Stimulated activated CD4-positive, alpha-beta T cell treated with anti-CD3 and anti-CD28 coated beads, Interleukin-12 subunit alpha, Interleukin-12 subunit beta, amount 100 ng/mL, for 4 hours (primary cell): ENCODE measurements around the gene BTAF1.
"Not testable (repeated sequence)": the region's sequence is repeated elsewhere in the genome, so short reads cannot be mapped to it uniquely, and the experiment has no call there.

Experiments
- DNase-seq: peaks from one replicate; pipeline ENCODE4 v3.0.0-alpha.2; 2020

Gene BTAF1

DNA sequence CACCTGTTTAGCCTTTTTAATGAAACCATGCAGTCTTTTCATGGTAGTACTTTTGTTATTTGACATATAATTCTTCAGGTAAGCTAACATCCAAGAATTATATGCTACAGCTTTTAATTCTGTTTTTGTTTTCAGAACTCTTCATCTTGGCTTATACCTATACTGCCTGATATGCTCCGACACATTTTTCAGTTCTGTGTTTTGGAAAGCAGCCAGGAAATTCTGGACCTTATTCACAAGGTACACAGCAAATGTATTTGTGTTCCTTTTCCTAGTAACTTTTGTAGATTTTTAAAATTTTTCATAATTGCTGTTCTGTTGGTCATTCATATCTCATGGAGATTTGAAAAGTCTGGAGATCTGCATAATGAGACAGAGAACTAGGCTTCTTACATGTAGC, 56.7 kb downstream of the BTAF1 start:
- DNase-seq, result no peak

DNA sequence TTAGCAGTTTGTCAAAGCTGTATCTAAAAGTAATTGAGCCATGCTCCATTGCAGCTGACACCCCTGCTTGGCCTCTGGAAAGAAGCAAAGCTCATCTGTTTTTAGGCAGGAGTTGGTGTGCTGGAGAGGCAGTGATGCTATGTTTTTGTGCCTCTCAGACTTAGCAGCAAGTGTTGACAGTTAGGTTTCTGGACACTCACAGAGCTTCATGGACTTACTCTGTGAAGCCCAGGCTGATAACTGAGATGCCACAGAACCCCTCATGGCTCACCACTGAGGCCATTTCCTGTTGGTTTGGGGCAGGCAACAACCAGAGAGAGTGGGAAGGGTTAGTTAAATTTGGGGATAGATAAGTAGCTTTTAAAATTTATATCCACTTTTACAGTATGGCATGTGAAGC, 59.8 kb downstream of the BTAF1 start:
- no peak for DNase-seq

DNA sequence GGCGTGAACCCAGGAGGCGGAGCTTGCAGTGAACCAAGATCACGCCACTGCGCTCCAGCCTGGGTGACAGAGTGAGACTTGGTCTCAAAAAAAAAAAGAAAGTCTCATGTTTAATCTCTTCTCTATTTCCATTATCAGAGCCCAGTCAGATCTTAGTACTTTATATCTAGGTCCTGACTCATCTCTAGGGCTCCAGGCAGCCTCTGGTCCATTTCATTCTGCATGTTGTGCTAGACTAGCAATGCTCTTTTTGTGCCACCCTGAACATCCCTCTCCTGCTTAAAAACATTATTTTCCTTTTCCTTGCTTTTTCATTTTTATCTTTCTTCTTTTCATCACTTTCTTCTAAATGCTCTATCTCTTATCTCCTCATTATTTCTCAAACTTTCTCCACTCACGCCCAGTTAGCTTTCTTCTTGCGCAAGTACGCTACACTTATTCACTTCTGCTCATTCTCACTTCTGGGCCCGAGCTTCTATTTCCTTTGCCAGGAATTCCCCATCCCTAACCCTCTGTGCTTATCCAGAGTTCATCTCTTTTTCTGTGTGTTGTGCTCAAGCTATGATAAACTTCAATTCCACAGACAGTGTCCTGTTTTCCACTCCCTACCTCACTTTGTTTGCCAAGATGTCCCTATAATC, 63.9 kb downstream of the BTAF1 start:
- no peak for DNase-seq

DNA sequence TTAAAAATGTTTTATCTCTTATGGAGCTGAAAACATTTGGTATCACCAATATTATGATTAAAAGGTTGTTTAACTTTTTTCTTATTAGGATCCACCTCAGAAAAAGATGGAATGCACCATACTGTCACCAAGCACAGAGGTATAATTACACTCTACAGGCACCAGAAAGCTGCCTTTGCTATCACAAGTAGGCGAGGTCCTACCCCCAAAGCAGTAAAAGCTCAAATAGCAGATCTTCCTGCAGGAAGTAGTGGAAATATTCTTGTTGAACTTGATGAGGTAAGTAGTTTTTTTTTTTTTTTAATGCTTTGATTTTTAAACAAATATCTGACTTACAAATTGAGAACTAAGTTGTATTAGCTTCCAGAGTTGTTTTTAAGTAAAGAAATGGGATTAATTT, 68.5 kb downstream of the BTAF1 start:
- DNase-seq, result no peak

DNA sequence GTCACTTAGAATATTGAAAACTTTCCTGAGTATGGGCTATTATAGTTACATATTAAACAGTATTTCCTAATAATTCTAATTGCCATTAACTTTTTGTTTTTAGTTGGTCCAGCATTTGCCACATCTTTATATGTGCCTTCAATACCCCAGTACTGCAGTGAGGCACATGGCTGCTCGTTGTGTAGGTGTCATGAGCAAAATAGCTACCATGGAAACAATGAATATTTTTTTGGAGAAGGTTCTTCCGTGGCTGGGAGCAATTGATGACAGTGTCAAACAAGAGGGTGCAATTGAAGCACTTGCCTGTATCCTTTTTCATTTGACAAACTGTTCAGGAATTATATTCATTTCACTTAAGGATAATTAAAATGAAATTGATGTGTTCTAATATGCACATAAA, 72.7 kb downstream of the BTAF1 start:
- DNase-seq, result no peak

DNA sequence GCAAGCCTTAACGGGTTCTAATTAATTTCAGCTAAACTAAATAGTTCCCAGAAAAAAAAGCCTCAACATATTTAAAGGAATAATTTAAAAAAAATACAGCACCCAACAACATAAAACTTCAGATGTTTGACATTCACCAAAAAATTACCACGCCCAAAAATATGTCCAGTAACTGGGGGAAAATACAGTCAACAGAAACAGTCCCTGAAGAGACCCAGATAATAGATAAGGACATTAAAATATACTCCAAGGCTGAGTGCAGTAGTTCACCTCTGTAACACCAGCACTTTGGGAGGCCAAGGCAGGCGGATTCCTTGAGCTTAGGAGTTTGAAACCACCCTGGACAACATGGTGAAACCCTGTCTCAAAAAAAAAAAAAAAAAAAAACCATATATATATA, 78.0 kb downstream of the BTAF1 start:
- DNase-seq, result no peak

DNA sequence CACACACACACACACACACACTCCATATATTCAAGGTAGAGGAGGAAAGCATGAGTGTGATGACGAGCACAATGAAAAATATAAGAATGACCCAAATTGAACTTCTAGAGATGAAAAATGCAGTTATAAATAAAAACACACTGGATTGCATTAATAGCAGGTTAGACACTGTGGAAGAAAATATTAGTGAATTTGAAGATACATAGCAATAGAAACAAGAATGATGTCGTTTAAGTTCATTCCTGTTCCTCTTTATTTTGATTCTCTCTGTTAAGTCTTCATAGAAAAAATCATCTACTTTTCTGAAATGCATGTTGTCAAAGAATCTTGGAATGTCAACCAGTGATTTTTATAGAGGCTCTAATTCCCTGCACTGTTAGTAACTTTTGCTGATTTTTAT, 78.4 kb downstream of the BTAF1 start:
- no peak for DNase-seq

DNA sequence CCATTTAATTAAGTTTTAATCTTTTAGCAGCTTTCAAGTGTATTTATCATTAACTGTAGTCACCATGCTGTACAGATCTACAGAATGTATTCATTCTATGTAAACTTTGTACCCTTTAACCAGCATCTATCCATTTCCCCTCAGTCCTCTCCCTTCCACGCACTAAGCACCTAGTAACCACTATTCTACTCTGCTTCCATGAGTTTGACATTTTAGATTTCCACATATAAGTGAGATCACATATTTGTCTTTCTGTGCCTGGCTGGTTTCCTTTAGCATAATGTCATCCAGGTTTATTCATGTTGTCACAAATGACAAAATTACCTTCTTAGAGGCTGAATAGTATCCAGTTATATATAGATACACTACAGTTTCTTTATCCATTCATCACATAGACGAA, 79.7 kb downstream of the BTAF1 start:
- DNase-seq, result no peak

DNA sequence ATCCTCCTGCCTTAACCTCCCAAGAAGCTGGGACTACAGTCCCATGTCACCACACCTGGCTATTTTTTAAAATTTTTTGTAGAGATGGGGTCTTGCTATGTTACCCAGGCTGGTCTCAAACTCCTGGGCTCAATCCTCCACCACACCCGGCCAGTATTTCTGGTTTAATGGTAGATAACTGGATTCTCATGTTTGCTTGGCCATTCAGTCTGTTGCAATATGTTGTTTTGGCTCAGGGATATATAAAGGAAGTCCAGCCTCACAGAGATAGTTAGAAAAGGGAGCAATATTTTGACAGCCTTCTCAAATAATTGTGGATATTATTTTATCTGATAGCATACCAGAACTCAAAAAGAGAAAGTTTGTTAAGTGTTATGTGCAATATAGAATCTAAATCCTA, 82.4 kb downstream of the BTAF1 start:
- no peak for DNase-seq

DNA sequence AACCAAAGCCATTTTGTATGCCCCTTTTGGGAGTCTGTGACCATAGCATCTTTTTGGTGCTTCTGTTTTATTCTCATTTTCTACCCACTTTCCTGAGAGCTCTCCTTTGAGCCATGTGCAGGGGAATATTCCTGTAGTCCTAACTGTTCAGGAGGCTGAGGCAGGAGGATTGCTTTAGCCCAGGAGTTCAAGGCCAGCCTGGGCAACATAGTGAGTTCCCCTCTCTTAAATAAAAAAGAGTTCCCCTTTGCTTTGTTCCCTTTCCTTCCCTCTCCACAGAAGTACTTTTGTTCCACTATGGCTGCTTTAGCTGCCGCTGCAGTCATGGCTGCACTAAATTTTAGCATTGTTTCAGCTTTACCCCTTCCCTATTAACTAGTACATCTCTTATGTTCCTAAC, 85.9 kb downstream of the BTAF1 start:
- no peak for DNase-seq

DNA sequence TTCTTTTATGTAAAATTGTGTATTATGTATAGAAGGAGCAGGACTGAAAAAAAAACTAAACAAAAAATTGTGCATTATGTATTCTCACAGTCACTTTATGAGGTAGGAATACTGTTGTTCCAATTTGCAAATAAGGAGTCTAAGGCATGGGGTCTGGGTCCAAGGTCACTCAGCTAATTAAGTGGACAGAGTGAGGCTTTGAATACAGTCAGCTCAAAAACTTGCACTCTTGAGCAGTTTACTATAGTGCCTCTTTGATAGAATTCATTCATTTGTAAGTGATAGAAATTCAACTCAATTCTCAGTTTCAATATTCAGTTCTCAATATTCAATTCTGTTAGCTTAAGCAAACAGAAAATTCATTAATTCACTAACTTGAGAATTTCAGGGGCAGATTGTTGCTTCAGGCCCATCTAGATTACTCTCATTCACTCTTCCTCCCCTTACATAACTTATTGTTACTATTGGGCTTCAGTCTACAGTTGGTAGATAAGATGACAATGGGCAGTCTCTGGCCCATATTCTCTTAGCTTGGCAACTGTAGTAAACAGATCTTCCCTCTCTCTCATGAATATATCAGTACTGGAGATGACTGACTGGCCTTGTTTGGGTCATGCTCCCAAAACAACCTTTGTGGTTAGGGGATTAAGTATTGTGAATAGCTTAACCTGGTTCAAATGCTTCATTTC, 86.6 kb downstream of the BTAF1 start:
- DNase-seq, result no peak

DNA sequence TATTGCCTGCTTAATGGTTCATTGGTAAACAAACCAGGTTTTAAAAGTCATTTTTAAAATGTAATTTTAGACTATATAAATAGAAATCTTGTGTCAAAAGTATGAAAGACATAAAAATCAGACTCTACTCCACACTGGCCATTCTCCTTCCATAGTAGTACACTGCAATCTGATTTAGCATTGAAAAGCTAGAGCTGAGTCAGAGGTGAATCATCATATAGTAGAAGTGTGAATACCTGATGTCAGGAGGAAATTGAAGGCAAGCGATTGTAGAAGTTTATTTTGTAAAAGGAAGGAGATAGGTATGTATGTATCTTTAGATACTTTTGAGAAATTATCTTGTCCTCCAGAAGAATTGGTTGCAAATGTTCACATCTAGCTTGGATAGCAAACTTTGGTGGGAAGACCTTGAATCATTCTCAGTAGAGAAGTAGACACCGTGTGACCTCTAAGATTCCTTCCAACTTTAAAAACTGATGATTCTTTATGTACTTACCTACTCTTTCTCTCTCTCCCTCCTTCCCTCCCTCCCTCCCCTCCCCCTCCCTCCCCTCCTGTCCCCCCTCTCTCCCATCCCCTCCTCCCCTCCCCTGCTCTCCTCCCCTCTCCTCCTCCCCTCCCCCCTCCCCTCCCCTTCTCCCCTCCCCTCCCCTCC, 88.1 kb downstream of the BTAF1 start:
- DNase-seq, result no peak

DNA sequence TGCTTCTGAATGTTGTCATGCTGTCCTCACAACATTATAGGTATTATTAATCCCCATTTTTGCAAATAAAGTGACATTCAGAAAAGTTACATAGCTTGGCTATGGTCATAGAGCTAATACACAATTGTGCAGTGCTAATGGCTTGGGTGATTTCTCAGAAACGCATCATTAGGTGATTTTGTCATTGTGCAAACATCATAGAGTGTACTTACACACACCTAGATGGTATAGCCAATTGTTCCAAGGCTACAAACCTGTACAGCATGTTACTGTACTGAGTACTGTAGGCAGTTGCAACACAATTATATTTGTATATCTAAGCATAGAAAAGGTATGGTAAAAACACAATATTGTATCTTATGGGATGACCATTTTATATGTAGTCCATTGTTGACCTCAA, 91.0 kb downstream of the BTAF1 start:
- no peak for DNase-seq

DNA sequence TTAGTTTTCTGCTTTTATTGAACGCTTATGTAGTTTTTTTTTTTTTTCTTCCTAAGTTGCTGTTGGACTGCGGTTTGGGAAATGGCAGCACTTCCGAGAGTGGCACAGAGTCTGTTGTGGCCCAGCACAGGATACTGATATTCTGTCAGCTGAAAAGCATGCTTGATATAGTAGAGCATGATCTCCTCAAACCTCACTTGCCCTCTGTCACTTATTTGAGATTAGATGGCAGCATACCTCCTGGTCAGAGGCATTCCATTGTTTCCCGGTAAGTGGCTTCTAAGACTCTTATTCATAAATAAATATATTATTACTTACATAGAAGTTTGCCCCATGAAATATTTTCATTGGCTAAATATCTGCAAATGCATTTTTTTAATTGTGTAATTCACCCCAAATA, 101.1 kb downstream of the BTAF1 start:
- DNase-seq, result no peak

DNA sequence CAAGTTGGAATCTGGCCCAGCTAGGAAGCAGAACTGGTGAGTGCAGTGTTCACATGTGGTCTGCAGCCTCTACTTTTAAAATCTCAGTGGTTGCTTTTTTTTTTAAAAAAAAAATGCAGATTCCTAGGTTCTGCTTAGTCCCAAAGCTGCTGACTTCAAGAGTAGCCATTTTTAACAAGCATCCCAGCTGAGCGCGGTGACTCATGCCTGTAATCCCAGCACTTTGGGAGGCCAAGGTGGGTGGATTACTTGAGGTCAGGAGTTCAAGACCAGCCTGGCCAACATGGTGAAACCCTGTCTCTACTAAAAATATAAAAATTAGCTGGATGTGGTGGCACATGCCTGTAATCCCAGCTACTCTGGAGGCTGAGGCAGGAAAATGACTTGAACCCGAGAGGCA, 101.8 kb downstream of the BTAF1 start:
- not testable (repeated sequence) for DNase-seq

DNA sequence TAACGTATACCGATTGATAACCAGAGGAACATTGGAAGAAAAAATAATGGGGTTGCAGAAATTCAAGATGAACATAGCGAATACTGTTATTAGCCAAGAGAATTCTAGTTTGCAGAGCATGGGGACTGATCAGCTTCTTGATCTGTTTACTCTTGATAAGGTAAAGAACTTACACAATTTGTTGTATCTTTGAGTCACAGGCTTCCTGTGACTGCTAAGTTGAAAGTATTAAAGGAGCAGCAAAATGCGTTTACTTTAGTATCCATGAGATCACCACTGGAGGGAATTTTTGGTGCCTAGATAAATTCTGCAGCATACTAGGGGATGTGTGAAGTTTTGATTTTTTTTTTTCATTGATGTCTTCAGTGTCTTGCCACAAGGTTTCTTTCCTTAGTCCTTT, 103.6 kb downstream of the BTAF1 start:
- no peak for DNase-seq

DNA sequence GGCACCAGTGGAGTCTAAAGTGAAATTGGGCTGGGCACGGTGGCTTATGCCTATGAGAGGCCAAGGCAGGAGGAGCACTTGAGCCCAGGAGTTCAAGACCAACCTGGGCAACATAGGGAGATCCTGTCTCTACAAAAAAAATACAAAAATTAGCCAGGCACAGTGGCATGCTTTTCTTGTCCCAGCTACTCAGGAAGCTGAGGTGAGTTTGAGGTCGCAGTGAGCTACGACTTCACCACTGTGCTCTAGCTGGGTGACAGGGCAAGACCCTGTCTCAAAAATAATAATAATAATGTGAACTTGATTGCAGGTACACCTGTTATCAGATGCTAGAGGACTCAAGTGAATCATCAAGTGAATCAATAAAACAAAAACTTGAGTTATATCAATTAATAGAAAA, 108.0 kb downstream of the BTAF1 start:
- DNase-seq, result no peak

DNA sequence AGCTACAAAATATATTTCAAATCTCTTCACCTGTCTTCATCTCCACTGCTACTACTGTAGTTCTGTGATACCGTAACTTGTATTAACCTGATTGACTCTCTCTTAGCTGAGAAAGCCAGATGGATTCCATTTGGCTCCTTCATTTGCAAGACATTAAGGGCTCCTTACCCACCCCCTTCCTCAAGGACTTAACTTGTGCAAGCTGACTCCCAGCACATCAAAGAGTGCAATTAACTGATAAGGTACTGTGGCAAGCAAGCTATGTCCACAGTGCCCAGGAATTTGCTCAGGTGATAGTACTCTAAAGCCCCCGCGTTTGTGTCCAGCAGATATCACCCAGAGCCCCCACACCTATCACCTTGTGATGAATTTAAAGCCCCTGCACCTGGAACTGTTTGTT, 109.5 kb downstream of the BTAF1 start:
- DNase-seq, result not testable (repeated sequence)

DNA sequence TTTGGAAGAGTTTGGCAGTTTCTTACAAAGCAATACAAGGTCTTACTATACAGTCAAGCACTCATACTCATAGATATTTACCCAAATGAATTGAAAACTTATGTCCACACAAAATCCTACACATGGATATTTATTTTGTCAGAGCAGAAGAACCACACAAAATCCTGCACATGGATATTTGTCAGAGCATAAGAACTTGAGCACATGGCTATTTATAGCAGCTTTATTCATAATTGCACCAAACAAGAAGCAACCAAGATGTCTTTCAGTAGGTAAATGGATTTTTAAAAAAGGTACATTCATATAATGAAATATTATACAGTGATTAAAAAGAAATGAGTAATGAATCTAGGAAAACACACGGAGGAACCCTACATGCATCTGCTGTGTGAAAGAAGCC, 115.4 kb downstream of the BTAF1 start:
- no peak for DNase-seq

DNA sequence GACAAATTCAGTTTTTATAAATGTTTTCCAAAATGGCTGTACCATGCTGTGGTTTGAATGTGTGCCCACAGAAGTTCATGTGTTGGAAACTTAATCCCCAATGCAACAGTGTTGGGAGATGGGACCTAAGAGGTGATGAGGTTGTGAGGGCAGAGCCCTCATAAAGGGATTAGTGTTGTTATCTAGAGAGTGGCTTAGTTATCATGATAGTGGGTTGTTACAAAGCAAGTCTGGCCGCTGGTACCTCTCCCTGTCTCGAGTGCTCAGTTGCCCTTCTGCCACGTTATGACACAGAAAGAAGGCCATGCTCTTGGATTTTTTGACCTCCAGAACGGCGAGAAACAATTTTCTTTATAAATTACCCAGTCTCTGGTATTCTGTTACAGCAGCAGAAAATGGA, 119.0 kb downstream of the BTAF1 start:
- no peak for DNase-seq

DNA sequence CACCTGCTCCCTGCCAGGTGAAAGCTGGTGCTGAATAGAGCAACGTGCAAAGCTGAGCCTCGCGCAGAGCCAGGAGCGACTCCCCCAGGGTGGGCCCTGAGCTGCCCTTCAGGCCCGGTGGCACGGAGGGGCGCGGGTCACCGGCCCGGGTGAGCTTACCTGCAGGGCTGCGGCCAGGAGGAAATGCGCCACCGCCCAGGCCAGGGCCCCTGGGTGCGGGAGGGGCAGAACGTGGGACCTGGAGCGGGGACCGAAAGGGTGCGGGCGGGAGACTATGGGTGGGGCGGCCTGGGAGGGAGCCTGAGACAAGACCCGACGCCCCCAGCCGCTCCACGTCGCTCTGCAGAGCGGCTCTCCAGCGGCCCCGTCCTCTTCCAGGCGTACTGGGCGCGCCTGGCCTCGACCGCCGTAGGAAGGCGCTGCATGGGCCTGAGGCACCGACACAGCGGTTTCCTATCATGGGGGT, 122.1 kb downstream of the BTAF1 start:
- no peak for DNase-seq

DNA sequence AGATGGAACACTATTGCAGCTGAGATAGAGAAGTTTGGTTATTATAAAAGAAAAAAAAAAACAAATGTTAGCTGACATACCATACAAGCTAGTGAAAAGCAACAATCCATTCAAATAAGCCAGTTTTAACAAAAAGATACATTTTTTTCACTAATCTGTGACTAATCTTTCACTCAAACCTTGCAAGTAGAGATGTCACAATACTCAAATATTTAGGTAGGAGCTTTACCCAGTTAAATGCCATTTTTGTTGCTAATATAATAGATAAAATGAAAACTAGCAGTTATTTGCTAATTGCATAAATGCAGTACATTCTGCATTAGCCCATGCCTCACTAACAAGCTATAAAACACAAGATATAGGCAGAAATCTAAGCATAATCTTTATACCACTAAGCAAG, 123.6 kb downstream of the BTAF1 start:
- no peak for DNase-seq

DNA sequence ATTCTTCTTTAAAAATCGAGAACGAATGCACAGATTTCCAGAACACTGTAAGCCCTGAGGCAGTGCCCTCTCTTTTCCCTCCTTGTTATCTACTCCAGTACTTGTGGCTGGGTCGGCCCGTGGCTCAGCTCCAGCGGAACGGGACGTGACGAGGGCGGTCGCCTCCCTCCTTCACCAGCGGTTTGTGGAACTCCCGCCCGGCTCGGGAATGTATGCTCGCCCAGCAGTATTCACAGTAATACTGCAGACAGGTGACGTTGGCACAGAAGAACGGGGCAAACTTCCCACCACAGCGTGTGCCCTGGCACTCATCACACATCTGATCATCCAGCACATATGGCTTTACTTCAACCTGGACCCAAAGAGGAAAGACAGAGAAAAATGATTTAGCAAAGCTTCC, 128.5 kb downstream of the BTAF1 start:
- DNase-seq, result no peak

DNA sequence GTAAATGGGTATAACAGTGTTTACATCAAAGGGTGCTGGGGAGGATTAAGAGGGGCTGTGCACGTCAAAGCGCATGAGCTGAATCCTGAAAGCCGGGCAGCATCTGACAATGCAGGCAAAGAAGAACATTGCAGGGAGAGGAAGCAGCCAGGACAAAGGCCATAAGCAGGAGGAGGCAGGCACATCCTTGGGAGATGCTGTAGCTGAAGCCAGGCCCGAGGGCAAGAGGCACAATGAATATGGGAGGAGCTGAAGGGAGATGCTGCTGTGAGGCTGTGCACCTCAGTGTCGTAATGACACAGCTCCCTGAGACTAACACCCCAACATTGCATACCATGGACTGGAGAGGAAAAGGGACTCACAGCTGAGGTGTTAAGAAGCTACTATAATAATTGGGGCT, 129.2 kb downstream of the BTAF1 start:
- DNase-seq, result no peak

DNA sequence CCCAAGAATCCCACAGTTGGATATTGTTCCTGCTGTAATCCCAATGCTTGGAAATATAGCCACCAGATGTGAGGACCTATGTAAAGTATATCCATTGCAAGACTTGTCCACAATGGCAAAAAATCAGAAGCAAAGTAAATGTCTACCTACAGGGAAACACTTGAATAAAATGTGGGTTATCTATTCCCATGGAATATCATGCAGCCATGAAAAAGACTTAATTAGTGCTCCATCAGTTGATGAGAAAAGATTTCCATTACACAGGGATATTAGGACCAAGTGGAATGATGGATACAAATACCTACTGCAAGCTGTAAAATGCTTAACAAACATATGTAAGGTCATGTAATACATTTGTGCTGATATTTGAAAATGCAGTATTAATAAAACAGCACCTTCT, 131.2 kb downstream of the BTAF1 start:
- DNase-seq, result no peak
